ENCODE results near the gene SH3BP4.
"Not testable (repeated sequence)": the region's sequence is repeated elsewhere in the genome, so short reads cannot be mapped to it uniquely, and the experiment has no call there.

SH3BP4 gene

DNA sequence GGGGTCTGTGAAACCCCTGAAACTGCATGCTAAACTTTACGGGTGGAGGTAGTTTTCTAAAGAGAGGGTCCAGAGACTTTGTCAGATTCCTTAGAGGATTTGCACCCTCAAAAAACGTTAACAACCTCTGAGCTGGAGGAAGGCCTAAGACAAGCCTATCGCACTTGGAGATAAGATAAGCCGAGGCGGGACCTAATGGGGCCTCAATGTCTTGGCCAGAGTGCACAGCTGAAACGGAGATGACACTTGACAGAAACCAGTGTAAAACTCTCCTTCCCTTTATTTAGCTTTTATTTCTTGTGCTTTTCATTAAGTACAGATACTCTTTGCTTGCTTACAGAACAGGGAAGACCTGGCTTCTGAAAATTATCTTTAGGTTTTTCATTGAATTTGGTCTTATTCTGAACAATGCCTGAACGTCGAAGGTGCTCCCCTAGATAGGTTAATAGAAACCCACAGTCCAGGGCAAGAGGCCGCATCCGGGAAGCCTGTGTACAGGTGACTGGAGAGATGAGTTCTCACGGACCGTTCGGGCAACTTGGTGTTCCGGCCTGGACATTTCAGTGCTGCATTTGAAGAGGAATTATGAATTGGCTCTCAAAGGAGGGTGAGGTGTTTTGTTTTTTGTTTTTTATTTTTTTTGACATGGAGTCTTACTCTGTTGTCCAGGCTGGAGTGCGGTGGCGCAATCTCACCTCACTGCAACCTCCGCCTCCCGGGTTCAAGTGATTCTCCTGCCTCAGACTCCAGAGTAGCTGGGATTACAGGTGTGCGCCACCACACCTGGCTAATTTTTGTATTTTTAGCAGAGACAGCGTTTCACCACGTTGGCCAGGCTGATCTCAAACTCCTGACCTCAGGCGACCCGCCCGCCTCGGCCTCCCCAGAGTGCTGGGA lies 49.7 kb downstream of the SH3BP4 start:
- DNase-seq, result no peak

DNA sequence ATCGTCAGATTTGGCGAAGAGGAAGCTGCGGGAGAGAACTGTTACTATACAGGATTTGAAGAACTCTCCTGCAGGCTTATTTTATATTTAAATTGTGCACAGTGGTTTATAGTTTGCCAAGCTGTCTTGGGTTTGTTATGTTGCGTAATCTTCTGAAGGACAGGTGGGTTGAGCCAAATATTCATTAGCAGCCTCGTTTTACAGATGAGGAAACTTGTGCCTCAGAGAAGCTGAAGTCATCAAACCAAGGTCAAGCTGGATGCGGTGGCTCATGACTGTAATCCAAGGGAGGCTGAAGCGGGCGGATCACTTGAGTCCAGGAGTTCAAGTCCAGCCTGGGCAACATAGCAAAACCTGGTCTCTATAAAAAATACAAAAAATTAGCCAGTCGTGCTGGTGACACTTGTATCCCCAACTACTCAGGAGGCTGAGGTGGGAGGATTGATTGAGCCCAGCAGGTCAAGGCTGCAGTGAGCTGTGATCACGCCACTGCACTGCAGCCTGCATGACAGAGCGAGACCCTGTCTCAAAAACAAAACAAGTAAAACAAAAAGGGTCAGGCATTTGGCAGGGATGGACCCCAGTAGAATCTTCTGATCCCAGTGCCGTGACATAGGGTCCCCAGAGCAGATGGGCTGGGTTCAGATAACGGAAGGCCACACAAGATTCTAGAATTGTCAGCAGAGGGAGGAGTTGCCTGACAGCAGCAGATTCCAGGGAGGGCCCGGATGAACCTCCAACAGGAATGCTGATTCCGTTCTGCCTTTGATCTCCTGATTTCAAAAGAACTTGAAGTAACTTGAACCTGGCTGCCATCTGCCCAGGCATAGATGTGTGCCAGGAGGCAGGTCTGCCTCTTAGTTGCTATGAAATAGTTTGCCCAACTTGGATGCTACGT lies 50.6 kb downstream of the SH3BP4 start:
- DNase-seq, result no peak

DNA sequence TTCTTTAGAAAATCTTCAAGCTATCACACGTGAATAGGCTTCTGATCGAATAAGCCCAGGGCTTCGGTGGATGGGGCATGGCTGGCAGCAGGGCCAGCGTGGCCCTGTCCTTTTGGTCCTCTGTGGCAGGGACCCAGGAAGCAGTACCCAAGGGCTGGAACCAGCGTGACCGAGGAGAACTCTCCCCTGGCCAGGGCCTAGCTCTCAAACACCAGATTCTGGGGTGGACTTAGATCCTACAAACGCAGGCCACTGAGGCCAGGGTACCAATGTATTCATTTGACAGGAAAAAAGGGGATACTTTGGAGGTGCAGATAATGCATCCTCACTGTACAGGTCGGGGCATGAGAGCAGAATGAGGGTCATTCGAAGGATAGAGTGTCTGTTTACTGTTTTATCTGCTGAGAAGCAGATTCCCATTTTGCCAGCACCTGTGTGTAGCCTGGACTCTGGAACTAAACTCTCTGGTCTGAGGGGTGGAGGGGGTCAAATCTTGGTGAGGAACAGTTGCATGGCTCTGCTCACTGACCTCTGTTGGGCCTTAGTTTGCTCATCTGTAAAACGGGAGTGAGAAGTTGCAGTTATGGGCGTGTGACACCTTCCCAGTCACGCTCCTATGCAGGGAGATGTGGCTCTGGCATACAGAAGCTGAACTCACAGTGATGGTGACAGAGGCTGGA lies 51.4 kb downstream of the SH3BP4 start:
- DNase-seq, result no peak

DNA sequence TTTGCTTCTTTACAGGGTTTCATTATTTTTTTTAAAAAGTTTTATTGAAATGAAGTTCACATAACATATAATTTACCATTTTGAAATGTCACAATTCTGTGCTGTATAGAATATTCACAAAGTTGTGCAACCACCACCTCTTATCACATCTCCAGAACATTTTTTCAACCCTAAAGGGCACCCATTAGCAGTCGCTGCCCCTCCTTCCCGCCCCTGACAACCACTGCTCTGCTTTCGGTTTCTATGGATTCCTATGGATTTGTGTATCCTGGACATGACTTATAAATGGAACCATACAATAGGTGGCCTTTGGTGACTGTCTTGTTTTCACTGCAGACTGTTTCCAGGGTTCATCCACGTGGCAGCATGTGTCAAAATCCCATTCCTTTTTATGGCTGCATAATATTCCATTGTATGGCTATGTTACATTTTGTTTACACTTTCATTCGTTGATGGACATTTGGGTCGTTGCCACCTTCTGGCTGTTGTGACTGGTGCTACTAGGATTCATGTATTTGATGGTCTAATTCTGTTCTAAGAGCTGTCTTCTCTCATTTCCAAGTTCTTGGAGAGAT lies 52.6 kb downstream of the SH3BP4 start:
- no peak for DNase-seq

DNA sequence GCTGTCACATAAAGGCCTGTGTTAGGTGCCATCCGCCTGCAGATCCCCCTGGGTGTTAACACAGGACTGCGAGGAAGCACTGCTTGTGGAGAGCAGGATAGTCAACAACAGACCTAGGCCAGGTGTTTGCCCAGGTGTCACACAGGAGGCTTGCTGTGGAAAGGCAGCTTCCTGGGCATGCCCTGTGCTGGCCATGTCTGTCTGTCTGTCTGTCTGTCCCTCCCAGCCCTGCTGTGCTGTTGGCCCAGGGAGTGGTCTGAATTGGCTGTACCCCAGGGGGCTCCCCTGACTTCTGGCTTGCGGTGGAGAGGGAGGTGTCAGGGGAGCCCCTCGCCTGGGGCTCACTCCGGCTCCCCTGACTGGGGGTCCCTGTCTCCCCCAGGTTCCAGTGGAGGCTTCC lies 53.2 kb downstream of the SH3BP4 start:
- no peak for DNase-seq

DNA sequence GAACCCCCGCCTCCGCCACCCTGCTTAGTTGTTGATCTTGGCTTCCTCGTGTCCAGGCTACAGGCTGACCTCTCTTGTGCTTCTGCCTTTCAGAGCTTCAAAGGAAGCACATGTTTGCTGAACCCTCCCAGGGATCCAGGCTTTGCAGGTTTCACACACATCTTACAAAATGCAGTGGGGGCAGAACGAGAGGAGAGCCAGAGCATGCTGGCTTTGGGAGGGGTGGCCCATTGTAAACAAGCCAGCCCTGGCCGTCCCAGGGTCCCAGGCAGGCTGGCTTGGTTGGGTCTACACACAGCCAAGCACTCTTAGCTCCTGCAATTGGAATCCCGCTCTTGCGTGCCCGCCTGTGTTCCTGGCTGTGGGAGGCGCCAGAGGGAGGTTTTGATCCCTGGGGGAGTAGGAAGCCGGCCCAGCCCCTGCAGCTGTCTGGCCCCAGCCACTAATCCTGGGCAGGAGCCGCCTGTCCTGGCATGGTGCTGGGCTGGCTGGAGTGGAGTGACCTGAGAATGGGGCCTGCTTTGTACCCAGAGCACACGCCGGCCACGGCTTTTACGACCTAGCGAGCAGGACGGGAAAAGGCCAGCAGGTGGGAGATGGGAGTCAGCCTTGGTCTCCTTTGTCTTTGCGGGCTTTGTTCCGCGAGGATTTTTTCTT lies 53.9 kb downstream of the SH3BP4 start:
- DNase-seq, result no peak

DNA sequence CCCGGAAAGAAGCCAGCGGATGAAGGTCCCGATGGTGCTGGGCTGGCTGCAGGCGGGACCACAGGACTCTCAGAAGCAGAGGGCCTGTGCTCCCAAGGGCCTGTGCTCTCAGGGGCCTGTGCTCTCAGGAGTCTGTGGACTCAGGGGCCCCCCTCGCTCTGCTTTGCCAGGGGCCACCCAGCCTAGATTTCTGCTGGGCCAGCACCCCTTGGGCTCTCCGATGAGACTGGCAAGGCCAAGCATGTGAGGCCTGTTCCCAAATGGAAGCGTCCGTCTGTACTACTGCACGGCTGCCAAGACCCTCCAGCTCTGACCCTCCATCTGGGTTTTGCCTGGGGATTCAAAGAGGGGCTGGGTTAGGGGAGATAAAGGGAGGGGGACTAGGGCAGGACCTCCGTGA lies 54.6 kb downstream of the SH3BP4 start:
- DNase-seq, result no peak

DNA sequence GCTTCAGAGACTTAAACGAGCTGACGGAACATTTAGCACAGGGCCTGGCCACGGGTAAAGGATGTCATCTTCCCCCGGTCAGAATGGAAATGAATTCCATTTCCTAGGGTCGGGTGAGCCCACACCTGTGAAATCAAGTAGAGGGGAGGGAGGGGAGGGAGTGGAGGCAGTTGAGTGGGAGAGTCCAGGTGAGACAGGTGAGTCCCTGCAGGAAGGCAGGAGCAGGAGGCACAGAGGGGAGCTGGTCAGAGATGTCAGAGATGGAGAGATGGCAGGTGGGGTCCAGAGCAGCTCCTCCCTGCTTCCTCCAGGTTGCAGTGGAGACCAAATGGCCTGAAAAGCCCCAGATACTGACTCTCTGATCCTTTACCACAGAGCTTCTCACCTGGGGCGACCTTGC lies 55.2 kb downstream of the SH3BP4 start:
- no peak for DNase-seq

DNA sequence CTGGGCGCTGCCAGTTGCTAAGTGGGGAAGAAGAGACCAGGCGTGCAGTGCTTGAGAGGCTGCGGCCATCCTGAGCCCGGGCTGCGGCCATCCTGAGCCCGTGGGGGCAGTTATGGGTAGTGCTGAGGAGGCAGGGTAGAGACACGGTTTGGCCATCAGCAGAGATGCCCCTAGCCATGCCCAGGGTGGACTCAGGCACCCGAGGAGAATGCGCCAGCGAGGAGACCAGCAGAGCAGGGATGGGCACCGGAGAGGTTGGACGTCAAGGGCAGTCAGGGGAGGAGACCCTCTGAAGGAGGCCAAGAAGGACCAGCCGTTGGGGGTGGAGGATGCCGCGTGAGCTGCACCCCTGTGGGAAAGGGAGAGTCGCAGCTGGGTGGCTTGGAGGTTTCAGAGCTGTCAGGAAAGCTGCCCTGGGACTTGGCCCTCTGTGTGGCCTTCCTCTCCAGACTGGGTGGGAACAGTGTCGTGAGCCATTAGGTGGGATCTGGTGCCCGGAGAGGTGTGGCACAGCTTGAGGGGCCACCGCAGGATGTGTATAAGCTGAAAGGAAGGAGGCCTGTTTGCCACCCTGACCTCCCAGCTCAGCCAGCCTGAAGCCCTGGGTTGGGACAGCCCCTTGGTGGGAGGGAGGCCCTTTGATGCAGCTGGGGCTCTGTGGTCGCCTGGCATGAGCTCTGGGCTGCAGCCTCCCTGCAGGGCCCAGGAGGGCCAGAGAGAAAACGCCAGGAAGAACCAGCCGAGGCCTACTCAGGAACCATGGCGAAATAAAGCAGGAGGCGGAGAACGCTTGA lies 56.0 kb downstream of the SH3BP4 start:
- DNase-seq, result no peak

DNA sequence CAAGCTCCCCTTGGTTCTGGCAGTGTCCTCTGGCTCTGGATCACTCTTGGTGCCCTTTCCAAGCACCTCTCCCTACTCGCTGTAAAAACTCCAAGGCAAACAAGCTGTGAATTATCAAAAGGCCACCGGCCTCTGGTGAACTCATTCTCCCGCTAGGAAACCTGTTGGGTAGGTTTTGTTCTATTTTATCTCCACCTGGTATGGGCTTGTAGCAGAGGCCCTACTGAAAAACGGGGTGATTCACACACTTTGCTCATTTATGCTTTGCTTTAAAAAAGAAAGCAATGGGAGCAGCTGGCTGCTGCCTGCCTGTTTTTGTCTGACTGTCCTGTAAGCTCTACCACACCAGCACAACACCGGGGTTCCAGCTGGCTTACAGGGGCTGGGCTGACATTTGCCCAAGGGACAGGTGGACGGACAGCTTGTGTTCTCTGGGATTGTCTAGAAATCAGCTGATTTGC lies 56.8 kb downstream of the SH3BP4 start:
- no peak for DNase-seq

DNA sequence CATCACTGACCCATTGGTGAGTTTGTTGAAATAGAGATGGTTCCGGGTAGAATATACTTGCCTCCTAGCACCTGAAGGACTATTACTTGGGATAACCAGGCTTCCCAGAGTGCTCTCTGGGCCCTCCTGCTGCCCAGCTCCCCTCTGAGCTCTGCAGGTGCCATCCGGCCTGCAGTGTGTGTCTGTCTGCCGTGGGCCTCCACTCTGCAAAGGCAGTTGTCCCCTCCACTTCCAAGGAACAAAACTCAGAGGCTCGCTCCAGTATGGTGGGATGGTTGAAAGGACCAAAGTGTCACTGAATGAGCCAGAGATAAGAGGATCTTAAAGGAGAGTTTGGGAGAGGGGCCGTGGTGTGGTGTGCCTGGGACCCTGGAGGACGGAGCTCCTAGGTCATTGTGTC lies 57.3 kb downstream of the SH3BP4 start:
- DNase-seq, result no peak

DNA sequence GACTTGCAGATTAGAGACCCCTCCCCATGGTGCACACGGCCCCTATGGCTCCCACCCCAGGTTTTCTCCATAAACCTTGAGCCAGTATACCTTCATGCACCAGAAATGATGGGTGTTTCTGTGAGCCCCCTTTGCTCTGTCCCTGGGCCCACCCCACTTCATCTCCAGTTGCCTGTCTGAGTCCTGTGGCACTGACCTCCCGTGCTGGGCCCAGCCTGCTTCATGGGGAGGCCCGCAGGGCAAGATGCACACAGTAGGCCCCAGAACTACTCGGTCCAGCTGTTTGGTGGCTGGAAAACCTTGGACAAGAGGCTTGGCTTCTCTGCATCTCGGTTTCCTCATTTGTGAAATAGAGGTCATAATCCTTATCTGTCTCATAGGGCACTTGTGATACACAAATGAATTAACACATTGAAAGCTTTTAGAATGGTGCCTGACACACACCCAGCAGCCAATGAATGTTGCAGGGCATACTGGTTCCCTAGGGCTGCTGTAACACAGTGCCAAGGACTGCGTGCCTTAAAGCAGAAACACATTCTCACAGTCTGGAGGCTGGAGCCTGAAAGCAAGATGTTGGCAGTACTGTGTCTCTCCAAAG lies 58.4 kb downstream of the SH3BP4 start:
- DNase-seq, result no peak

DNA sequence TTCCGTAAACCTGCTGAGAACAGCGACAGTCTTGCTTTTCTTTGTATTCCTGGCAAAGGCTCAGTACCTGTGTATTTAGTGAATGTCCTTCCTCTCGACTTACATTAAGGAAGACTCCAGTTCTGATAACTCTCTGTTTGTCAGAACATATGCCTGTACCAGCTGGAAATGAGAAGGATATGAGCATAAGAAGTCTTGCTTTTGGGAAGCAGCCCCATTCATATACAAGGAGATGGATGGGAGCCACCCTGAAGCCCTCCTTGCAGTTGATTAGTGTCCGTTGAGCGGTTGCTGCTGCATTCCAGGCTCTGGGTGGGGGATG lies 59.8 kb downstream of the SH3BP4 start:
- DNase-seq, result no peak

DNA sequence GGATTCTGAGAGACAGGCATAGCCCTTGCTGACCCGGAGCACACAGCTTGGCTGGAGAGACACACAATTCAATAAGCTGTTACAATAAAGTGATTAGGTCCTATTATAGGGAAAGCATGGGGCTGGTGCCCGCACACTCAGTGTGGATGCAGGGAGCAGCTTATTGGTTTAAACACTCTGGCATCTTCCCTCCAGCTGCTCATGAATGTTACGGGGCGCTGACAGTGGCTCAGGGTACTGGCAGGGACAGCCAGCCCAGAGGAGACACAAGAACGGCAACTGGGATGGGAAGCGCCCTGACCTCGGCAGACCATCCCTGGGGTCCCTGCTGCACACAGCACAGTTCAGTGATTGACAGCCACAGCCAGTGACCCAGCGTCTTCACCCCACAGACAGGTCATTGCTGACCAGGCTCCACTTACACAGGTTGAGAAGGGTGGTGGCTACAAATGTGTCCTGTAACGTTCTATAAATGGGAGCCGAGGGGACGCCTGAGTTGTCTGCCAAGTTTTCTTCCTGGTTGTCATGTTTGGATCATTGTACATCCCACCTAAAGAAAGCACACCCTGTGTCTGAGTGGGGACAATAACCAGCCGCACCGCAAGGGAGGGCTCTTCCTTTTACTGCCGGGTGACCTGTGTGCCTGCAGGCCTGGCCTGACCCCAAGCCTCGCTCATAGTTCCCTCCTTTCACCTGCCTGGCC lies 60.3 kb downstream of the SH3BP4 start:
- no peak for DNase-seq

DNA sequence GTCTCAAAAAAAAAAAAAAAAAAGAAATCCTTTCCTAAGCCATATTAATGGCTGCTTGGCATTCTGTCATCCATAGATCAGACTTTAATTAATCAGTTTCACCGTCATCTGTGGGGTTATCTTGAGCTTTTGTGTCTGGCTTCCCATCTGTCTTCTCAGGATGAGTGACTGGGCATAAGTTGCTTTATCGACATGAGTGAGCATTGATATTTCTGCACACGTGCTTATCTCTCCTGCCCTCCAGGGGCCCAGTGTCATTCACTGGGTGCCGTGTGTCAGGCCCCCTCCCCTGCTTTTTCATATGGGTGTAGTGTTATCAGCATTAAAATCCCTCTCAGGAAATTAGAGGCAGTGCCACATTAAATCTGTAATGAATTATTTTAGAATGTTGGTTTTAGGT lies 65.6 kb downstream of the SH3BP4 start:
- no peak for DNase-seq

DNA sequence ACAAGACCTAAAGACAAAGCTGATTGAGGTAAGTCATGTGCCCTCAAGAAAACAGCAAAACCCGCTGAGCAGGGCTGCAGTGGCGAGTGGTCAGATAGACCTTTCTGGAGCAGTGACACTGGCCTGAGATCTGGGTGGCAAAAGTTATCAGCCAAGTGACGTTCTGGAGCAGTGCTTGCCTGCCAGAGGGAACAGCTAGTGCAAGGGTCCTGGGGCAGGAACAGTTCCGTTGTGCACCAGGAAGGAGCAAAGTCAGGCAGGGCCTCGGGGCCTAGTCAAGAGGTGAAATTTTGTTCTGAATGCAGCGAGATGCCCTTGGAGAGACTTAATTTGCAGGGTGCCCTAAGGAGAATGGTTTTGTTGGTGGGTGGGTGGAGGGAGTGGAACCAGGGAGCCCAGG lies 67.0 kb downstream of the SH3BP4 start:
- no peak for DNase-seq

DNA sequence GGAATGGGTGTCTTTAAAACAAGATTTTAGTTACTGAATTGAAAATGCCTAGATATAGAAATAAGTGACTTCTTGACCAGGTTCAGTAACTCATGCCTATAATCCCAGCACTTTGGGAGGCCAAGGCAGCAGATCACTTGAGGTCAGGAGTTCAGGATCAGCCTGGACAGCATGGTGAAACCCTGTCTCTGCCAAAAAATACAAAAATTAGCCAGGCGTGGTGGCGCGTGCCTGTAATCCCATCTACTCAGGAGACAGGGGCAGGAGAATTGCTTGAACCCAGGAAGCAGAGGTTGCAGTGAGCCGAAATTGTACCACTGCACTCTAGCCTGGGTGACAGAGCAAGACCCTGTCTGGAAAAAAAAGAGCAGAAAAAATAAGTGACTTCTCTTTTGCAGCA lies 68.3 kb downstream of the SH3BP4 start:
- DNase-seq, result not testable (repeated sequence)

DNA sequence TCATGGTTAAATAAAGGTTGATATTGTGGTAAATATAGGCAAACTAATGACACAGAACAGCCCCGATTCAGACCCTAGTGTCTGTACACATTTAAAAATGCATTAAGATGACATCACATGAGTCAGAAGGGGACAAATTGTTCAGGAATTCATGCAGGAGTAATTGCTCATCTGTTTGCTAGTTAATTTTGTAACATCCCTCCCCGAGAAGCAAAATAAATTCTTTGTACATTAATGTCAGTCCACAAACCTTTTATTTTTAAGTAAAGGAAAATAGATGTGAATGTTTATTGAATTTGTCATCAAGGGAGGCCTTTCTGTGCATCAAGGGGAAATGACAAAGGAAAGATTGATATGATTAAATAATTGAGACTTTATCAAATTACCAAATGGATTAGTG lies 69.9 kb downstream of the SH3BP4 start:
- no peak for DNase-seq

DNA sequence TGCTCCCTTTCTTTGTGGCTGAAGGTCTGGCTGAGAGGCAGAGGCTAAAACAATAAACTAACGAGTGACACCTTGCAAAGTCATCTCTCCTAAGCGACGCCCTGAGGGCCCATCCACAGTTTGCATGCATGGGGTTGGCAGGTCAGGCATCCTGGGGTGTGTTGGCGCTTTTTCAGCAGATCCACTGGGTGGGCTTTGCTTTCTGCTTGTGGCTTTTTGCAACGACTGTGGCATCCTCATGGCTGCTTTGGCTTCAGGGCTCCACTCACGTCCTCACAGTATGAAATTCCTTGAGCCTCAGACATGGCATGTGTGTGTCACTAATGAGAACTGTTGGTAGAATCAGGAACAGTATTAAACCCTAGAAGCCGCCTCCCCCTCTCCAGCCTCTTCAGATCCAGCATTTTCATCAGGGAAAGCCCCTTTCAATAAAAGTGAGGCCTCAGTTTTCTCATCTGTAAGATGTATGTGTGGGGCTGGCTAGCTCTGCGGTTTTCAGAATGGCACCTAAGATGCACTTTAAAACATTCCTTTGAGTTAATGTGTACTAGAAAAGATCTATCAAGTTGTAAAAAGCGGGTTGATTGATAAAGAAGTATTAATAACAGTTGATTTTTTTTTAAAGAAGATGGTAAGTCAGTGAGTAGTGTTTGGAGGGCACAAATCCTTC lies 72.5 kb downstream of the SH3BP4 start:
- no peak for DNase-seq

All from activated CD8-positive, alpha-beta memory T cell treated with anti-CD3 and anti-CD28 coated beads, Interleukin-2, amount 50 U/mL, for 4 hours (primary cell).